NCI-H2171 treated with DMSO at 0.1 percent for 48 hours (cell line): ENCODE results near the gene TTLL6.

Source experiments
- DNase-seq: peaks from one replicate; lab custom pipeline; 2025; lab: John Stamatoyannopoulos, UW

The TTLL6 gene

DNA sequence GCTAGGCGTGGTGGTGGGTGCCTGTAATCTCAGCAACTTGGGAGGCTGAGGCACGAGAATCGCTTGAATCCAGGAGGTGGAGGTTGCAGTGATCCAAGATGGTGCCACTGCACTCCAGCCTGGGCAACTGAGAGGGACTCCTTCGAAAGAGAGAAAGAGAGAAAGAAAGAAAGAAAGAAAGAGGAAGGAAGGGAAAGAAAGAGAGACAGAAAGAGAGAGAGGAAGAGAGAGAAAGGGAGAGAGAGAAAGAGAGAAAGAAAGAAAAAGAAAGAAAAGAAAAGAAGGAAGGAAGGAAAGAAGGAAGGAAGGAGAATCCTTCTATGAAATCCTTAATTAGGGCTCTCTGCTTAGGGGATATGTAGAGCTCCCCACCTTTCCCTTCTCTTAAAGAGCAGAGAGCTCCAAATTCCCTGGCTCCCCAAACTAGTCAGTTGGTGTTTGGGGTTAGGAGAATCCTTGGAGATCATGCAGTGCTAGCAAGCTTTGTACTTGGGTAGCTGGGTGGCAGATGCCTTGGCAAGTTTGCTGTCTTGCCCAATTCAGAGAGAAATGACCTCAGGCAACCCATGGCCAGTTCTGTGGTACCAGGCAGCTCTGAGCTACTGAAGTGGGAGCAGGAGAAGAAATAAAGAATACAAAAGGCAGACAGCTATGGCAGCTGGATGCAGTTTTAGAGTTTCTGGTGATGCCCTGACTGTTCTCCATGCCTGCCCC lies 79.5 kb downstream of the TTLL6 start:
- DNase-seq = no peak

DNA sequence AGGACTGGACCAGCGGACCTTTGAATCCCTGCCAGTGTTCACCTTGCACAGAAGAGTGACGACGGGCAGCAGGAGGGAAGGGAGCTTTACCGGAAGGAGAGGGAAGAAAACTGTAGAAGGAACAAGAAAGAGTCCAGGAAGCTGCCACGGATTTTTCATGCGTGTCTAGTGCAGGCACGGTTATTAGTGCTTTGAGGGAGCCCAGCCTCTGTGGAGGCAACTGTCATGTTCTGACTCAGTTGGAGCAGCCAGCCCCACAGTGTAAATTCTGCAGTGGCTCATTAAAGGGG lies 82.0 kb downstream of the TTLL6 start:
- DNase-seq = no peak

DNA sequence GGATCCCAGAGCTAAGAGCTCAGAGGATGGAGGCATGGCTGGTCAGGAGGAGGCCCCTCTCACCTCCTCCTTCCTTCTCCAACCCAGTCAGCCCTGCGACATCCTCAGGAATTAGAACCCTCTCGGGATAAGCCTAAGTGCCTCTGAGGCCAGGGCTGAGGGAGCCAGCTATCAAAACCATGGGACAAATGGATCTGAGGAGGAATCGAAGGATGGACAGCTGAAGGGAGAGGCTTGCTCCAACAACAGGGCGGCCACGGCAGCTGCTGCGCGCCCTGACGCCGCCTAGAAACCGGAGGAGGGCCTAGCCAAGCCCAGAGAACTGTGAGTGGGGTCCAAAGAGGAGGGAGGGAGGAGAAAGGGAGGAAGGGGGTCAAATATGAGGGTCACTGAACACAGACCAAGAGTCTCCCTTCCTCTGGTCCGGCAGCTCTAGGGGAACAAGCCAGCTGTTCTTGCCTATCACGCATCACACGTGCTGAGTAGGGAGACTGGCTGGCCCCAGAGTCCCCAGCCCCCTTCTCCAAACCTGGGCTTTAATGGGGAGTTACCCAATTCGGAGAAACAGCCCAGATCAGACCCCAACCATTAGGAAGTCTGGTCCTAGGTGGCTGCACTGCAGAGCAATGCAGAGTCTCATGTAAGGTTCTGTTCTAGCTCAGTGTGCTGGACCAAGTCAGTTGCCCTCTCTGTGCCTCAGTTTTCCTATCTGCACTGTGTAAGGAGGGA lies 82.5 kb downstream of the TTLL6 start:
- DNase-seq = no peak

DNA sequence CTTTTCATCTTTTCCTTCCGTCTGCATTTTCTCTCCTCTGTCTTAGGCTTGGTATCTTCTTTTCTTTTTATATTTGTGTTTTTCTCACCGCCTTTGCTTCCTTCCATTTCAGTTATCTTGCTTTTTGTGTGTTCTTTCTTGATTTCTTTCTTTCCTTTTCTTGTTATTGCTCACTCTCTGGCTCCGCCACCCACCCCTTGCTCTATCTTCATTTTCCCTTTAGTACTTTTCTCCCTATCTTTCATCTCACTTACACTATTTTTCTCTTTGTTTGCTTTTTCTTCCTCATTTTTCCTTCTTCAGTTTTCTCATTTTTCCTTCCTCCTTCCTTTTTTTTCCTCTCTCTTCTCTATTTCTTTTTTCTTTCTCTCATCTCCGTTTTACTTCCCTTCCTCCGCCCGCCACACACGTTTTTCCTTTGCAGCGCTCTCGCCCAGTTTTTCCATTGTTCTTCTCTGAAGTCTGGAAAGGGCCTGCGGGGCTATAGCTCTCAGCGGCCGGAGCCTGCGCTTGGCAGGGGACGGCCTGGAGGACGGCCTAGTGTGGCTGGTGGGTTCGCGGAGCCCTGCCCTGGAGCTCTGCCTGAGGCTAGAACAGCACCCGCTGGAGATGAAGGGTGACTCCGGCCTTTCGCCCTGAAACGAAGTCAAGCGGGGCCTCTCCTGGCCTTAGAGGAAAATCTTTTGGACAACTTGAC lies 83.2 kb downstream of the TTLL6 start:
- no peak for DNase-seq

DNA sequence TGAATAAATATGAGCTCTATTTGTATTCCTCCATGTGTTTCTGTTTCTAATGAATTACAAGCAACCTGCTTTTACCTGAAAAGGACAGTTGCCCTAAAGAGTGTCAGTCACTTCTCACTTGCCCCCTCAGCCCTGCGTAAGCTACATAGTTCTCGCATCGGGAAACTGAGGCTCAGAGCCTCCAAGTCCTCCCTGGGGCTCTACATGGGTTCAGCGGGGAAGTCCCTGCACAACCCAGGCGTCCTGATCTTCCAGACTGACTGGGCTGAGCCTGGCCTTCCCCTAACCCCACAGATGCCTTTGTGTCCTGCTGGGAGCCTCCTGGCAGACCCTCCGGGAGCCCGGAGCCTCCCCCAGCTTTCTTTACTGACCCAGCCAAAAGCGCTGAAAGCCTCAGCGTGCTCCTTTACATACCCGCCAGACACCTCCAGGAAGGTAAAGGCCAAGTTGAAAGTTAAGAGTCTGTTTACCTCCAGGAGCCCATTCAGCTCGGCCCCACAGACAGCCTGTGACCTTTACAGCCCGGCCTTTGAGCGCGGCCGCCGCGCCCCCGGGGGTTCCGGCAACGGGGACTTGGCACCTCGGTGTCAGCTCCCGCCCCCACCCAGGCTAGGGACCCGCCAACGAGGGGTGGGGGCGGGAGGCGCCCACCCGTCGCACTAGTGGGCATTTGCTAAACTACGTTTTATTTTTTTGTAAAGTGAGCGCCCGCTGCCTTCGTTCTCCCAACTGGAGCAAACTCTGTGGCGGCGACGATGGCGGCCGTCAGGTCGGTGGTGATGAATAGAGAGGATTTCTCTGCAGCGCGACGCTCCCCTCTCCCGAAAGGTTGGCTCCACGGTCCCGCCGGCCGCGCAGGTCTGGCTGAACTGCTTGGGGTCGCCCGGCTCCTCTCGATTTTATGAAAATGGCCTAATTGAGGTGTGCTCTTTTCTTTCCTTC lies 84.1 kb downstream of the TTLL6 start:
- DNase-seq = no peak

DNA sequence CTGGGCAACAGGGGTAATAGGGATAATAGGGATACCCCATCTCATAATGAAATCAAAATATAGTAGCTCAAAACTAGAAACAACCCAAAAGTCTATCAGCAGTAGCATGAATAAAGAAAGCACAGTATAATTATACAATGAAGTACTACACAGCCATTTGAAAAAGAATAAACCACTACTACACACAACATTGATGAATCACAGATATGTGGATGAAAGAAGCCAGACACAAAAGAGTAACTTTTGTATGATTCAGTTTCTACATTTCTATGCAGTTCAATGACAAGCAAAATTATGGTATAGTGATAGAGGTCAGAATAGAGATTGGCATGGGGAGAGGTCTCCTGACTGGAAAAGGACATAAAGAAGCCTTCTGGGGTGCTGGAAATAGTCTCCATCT lies 85.7 kb downstream of the TTLL6 start:
- no peak for DNase-seq

DNA sequence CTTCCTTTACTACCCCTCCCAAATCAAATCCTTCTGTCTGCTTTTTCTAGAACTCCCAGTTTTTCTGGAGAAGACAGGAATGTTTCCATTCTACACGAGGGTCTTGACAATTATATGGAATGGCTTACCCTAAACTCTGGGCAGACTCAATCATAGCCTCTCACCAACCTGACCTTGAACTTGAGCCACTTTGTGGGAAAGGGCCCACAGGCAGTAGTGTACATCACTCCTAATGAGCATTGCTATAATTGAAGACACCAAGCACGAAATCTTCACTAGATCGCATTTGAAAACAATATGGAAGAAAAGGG lies 86.8 kb downstream of the TTLL6 start:
- DNase-seq = no peak

DNA sequence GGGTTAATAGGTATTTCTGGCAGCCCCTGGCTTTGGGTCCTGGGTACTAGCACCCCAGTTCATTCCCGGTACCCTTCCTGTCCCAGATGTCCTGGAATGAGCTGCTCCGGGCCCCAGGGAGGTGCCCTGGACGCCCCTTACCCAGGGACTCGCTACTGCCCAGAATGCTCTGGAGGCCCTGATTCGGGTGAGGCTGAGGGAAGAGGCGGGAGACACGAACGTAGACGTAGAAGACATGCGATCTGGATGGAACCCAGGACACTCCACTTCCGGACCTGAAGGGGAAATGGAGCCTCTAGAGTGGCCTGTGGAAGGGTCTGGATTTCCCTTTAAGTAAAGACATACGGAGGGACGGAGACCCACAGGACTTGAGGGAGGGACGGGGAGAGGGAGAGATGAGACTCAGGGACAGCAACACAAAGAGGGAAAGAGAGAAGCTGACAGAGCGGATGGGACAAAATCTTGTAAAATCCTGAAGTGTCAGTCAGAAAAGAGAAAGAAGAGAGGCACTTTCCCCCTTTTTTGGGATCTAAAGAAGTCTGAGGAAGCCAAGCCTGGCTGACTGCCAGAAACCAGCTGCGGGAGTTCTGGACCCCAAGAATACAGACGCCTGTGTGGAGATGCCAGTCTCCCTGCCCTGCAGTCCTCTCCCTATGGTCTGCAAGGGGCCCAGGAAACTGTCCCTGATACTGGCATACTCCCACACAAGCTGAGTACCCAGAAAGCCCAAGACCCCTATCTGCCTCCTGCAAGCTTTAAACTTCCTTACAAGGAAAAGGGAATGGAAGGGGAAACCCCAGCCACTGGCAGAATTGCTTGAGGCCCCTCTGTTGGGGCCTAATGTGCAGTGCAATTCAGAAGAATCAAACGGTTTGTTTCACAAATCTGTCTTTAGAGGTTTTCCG lies 87.4 kb downstream of the TTLL6 start:
- no peak for DNase-seq

DNA sequence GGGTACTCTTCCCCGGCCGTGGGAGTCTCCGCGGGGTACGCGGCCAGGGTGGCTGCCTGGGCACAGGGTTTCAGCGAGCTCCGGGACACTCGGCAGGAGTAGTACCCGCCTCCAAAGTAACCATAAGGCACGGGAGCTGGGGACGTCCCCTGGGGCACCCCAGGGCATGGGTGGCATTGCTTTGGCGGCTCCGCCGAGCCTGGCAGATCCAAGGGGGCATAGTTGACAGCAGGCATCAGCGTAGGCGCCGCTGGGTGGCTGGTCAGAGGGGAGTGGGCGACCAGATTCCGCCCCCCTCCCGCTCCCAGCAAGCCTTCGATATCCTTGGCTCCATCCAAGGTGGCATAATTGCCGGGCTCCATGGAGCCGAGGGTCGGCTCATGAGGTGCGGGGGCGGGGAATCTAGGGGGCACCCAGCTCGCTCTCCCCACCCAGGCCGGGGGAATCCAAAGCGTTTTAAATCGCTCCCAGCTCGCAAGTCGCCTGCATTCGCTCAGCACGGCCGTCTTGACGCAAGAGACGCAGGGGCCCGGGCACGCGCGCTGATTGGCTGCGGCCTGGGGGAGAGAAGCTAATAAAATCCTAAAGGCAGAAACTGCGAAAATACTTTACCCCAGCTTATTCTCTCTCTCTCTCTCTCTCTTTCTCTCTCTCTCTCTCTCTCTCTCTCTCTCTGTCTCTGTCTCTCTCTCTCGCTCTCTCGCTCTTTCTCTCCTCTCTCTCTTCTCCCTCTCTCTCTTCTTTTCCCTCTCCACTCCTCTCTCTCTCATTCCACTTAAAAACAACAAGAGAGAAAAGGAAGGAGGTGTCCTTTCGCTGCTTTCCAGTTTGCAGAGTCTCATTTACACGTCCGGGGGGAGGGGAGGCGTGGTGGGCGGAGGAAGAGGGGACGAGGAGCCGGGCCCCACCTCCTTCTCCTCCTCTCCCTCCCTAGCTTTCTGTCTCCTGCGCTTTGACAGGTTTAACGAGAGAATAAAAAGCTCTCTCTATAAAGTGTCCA lies 88.5 kb downstream of the TTLL6 start, which contains the start of gene HOXB13:
TSS of gene HOXB13 (minus strand) at position 519 of the 1,000 bp plus-strand sequence. CDS start at position 362, 157 bp downstream.
- DNase-seq = no peak

DNA sequence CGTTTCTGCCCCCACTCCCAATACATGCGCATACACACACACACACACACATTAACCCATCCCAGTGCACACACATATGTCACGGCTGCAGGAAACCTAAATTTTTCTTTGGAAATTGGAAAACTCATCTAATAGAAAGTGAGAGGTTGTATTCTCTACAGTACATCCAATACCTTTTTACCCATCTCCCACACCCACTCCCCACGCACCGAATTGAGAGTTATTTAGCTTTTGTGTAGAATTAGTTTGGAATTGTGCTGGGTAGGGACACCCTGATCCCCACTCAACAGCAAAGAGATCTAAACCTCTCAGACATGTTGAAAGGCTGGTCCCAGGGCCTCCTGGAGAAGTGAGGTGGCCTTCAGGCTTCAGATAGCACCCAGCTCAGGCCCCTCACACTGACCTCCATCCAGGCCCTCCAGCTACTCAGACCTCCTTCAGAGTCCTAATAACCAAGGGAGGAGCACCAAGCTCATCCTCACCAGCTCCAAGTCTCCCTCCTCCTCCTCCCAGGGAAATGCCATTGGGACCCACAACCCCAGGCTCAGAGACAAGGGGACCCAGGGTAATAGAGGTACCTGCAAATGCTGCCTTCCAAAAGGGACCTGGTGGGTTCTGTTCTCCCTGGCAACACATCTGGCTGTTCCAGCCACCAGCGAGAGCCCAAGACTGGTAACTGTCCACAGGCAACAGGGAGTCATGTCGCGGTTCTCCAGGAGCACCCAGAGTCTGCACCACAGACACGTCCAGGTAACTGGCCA lies 89.4 kb downstream of the TTLL6 start:
- DNase-seq = no peak

DNA sequence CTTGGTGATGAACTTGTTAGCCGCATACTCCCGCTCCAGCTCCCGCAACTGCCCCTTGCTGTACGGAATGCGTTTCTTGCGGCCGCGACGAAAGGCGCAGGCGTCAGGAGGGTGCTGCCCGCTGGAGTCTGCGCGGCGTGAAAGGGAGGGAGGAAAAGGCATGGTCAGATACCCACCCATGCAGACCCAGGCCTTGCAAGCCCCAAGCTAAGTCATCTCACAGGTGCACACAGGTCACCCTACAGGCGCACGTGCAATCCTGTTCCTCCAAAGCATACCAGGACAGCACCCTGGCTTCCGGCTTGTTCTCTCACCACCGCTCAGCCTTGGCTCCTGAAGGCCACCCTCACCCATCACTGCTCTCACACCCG lies 90.1 kb downstream of the TTLL6 start:
- DNase-seq = no peak

DNA sequence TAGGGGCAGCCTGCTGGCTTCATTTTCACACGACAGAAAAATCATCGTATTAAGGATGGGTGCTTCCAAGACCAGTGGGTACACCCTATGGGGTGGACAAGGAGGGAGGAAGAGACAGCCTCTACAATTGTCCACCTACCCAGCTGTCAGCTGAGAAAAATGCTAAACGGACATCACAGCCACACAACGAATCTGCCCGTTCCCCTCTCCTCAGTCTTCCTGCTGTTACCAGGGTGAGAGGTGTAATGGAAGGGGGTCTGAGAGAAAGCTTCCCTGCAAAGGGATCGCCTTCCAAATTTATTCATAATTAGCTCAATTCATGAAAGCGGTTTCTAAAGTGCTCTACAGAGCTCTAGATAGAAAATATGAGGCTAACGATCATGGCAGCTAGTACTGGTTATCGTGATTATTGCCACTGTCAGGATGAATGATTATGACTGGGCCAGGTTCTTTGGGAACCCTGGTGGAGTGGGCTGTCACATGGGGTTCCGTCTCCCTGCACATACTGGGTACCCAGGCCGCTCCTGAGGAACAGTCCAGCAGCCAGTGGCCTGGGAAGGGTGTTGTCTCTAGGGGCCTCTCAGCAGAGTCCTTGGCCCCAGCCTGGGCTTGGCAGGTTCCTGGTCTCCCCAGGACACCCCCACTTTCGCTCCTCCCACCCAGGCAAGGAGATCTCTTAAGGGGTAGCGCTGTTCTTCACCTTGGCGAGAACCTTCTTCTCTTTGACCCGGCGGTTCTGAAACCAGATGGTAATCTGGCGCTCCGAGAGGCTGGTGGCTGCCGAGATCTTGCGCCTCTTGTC lies 90.7 kb downstream of the TTLL6 start:
- DNase-seq = no peak

DNA sequence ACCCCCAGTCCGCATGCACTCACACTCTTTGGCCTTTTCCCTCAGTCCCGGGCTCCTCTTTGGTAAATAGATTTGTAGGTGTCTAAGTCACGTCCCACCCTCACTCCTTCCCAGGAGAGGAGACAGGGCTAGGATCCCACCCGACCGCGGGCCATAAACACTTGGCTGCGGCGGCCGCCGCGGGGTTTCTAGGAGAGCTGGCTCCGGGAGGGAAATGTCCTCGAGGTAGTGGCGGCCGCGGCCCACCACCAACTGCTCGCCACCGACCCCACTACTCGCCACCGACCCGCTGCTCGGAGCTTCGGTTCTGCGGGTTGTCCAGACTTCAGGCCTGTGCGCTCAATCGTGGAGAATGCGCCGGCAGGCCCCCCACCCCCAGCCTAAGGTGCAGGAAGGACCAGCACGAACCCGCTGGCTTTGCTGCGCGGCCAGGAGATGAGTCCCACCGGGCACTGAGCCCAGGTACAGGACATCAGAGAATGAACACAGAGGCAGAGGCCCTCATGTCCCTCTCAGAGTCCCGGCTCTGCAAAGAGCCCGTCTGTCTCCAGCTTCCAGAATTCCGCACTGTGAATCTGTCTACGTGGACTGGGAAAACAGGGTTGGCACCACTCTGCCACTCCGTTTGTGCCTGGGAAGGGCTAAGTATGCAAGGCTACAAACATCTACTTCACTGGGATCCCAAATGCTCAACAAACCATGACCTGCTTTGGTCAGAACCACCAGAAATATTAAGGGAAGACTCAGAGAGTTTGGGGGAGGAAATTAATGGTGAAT lies 91.6 kb downstream of the TTLL6 start:
- no peak for DNase-seq

DNA sequence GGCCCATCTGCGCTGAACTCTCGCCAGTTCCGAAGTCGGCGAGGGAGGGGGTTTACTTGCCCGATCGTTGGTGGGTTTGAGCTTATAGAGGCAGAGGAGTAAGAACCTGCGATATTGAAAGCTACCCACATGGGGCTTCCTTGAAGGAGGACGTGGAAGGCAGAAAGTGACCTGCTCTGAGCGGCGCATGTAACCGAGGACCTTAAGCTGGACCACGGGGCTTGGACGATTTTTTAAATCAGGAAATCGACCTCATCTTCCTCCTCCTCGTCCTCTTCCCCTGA lies 92.1 kb downstream of the TTLL6 start:
- DNase-seq = no peak

DNA sequence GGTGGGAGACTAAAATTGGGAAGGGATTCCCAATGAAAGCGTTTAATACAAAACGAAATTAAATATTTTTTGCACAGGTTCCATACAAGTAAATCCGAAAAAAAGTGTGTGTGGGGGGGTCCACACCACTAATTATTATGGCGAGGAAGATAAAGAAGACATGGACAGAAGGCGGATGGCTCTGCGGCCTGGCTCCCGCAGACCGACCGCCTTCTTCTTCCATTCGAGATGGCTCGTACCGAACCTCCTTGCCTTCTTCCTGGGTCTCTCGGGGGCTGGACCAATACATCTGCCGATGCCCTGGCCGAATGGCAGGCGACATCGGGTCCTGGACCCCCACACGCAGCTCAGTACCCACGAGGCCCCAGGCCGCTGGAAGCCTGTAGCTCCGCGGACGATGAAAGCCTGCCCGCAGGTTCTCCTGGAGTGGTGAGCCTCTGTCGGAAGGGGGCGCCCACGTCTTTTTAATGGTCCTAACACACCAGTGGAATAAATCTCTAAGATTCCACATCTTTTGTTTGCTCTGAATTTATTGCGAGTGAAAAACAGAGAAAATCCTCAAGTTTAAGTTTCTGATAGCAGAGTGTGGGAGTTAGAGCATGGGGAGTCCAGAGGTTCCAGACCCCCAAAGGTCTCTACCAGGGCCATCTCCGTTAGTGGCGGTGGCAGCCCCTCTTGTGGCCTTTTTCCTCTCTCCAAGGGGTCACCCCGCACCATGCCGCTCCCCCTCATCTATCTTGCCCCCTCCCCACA lies 92.6 kb downstream of the TTLL6 start:
- DNase-seq = peak; percentile 33

DNA sequence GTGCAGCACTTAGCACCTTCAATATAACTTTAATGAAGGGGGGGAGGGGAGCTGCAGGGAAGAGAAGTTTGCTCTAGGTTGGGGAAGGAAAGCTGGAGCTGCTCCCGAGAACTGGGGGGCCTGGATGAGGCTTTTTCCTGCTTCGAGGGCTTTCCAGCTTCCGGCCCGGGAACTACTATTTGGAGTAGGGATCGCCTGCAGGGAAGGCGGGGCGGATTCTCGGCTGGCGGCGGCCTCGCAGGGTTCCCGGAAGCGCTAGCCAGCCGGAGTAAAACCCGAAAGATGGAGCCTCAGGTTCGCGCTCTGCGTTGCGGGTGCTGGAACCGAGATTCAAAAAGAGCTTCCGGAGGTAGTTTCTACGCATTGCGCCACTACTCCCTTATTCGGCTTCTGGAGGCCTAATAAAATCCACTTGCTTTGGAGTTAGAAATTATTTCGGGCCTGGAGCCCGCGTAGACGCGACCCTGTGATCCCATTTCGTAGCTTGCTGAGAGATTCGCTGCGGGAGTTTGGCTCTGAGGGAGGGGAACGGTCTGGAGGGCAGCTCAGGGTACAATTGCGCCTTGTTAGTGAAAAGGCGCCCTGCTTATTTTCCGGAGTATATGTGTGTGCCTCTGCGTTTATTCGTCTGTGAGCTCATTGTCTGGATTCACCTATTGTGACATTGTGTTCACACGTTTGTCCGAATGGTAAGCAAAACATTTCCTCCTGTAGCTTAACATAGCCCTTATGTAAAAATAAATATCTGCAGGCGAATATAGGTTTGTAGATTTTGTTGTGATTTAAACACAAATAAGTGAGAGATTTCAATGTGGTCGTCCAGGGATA lies 93.4 kb downstream of the TTLL6 start:
- DNase-seq = no peak
